Measurements from ENCODE around the gene METTL18.
"Not testable (repeated sequence)": the region's sequence is repeated elsewhere in the genome, so short reads cannot be mapped to it uniquely, and the experiment has no call there.

Gene METTL18

GRCh38 chr1:169814265-169814664, 19.6 kb upstream of the METTL18 start:
- H3K4me1 ChIP-seq (ENCODE audit: control insufficient read depth, insufficient read depth, low read length, poor library complexity, severe bottlenecking), result no peaks in the 10 kb centered on the region
- no CpG with 5 or more reads among the region's 2 CpGs for WGBS, 2 experiments (ENCODE audit: insufficient coverage in 2 of 2)
- peaks cover 15% of the 10 kb centered on the region for H3K9me3 ChIP-seq (ENCODE audit: control insufficient read depth, low read length)
- peaks cover 78% of the 10 kb centered on the region for H3K36me3 ChIP-seq (ENCODE audit: control insufficient read depth, insufficient read depth, low read length)
- no peak overlapping the region for H3K4me3 ChIP-seq (ENCODE audit: extremely low read depth, insufficient read depth, low read length, poor library complexity, severe bottlenecking)
- no peak overlapping the region for H3K27ac ChIP-seq (ENCODE audit: low read depth, low read length, severe bottlenecking)

- Histone ChIP-seq H3K9me3 (ENCODE audit: control insufficient read depth, low read length) (peaks cover 13% of the 10 kb centered on the region), H3K4me1 (ENCODE audit: control insufficient read depth, insufficient read depth, low read length, poor library complexity, severe bottlenecking) (no peaks in the 10 kb centered on the region)
Observed at GRCh38 chr1:169812131-169812530, 17.4 kb upstream of the METTL18 start.

GRCh38 chr1:169811418-169812035, 16.8 kb upstream of the METTL18 start:
- H3K4me3 ChIP-seq (ENCODE audit: extremely low read depth, insufficient read depth, low read length, poor library complexity, severe bottlenecking); H3K4me1 ChIP-seq (ENCODE audit: control insufficient read depth, insufficient read depth, low read length, poor library complexity, severe bottlenecking); H3K27ac ChIP-seq (ENCODE audit: low read depth, low read length, severe bottlenecking): not testable (repeated sequence)
- peaks cover 78% of the 10 kb centered on the region for H3K36me3 ChIP-seq (ENCODE audit: control insufficient read depth, insufficient read depth, low read length)
- peaks cover 12% of the 10 kb centered on the region for H3K9me3 ChIP-seq (ENCODE audit: control insufficient read depth, low read length)

More at GRCh38 chr1:169812131-169812530, 17.4 kb upstream of the METTL18 start:
- WGBS, 2 experiments (ENCODE audit: insufficient coverage in 2 of 2), result 78 to 100% methylated on average over 1 of the region's 2 CpGs
- H3K27ac ChIP-seq (ENCODE audit: low read depth, low read length, severe bottlenecking), result no peak overlapping the region
- peaks cover 78% of the 10 kb centered on the region for H3K36me3 ChIP-seq (ENCODE audit: control insufficient read depth, insufficient read depth, low read length)
- no peak overlapping the region for H3K4me3 ChIP-seq (ENCODE audit: extremely low read depth, insufficient read depth, low read length, poor library complexity, severe bottlenecking)

DNA sequence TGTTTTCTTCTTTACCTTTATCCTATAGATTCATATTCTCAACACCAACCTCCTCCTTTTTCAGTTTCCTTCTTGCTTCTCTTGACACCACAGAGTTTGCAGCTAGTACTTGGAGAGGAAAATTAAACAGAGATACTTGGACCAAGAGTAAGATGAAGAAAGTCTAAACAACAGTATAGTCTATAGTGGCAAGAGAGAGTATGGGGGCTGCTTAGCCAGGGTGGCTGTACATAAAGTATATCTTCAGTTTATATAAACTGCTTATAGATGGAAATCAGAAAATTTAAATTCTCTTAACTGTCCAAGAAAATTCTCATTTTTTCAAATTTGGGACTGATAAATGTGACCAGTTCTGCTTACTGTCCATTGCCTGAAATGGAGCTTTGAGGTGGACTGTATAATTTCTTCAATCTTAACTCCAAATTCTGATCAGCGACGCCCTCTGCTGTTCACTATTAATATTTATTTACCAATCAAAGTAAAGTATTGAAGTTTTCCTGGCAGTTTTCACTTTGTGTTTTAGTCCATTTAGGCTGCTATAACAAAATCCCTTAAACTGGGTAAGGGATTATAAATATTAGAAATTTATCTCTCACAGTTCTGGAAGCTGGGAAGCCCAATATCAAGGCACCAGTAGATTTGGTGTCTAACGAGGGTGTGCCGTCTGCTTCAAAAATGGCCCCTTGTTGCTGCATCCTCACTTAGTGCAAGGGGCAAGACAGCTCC, 14.8 kb upstream of the METTL18 start:
- H3K36me3 ChIP-seq (ENCODE audit: control insufficient read depth, insufficient read depth, low read length), result peaks cover 72% of the 10 kb centered on the region
- WGBS, 2 experiments (ENCODE audit: insufficient coverage in 2 of 2), result 73 to 100% methylated on average over 2 to 3 of the region's 4 CpGs

GRCh38 chr1:169804941-169805340, 10.2 kb upstream of the METTL18 start:
- H3K36me3 ChIP-seq (ENCODE audit: control insufficient read depth, insufficient read depth, low read length), result peaks cover 54% of the 10 kb centered on the region
- H3K4me3 ChIP-seq (ENCODE audit: extremely low read depth, insufficient read depth, low read length, poor library complexity, severe bottlenecking), result no peak overlapping the region
- no peaks in the 10 kb centered on the region for H3K9me3 ChIP-seq (ENCODE audit: control insufficient read depth, low read length)
- no CpG with 5 or more reads among the region's 2 CpGs for WGBS, 2 experiments (ENCODE audit: insufficient coverage in 2 of 2)
- no peaks in the 10 kb centered on the region for H3K4me1 ChIP-seq (ENCODE audit: control insufficient read depth, insufficient read depth, low read length, poor library complexity, severe bottlenecking)
- no peak overlapping the region for H3K27ac ChIP-seq (ENCODE audit: low read depth, low read length, severe bottlenecking)

More for the DNA sequence above, 14.8 kb upstream of the METTL18 start:
- Histone ChIP-seq H3K27ac (ENCODE audit: low read depth, low read length, severe bottlenecking) (no peak overlapping the region), H3K9me3 (ENCODE audit: control insufficient read depth, low read length) (no peaks in the 10 kb centered on the region), H3K4me1 (ENCODE audit: control insufficient read depth, insufficient read depth, low read length, poor library complexity, severe bottlenecking) (no peaks in the 10 kb centered on the region), H3K4me3 (ENCODE audit: extremely low read depth, insufficient read depth, low read length, poor library complexity, severe bottlenecking) (no peak overlapping the region)

GRCh38 chr1:169802888-169803287, 8.2 kb upstream of the METTL18 start:
- Histone ChIP-seq H3K27ac (ENCODE audit: low read depth, low read length, severe bottlenecking) (no peak overlapping the region), H3K36me3 (ENCODE audit: control insufficient read depth, insufficient read depth, low read length) (peaks cover 51% of the 10 kb centered on the region), H3K4me3 (ENCODE audit: extremely low read depth, insufficient read depth, low read length, poor library complexity, severe bottlenecking) (no peak overlapping the region), H3K9me3 (ENCODE audit: control insufficient read depth, low read length) (no peaks in the 10 kb centered on the region), H3K4me1 (ENCODE audit: control insufficient read depth, insufficient read depth, low read length, poor library complexity, severe bottlenecking) (no peaks in the 10 kb centered on the region)

GRCh38 chr1:169797281-169797680, 2.6 kb upstream of the METTL18 start:
- Histone ChIP-seq H3K27ac (ENCODE audit: low read depth, low read length, severe bottlenecking) (no peak overlapping the region), H3K4me1 (ENCODE audit: control insufficient read depth, insufficient read depth, low read length, poor library complexity, severe bottlenecking) (no peaks in the 10 kb centered on the region), H3K36me3 (ENCODE audit: control insufficient read depth, insufficient read depth, low read length) (peaks cover 22% of the 10 kb centered on the region), H3K4me3 (ENCODE audit: extremely low read depth, insufficient read depth, low read length, poor library complexity, severe bottlenecking) (no peak overlapping the region), H3K9me3 (ENCODE audit: control insufficient read depth, low read length) (no peaks in the 10 kb centered on the region)
- 89 to 95% methylated on average over 3 of the region's 5 CpGs for WGBS, 2 experiments (ENCODE audit: insufficient coverage in 2 of 2)

DNA sequence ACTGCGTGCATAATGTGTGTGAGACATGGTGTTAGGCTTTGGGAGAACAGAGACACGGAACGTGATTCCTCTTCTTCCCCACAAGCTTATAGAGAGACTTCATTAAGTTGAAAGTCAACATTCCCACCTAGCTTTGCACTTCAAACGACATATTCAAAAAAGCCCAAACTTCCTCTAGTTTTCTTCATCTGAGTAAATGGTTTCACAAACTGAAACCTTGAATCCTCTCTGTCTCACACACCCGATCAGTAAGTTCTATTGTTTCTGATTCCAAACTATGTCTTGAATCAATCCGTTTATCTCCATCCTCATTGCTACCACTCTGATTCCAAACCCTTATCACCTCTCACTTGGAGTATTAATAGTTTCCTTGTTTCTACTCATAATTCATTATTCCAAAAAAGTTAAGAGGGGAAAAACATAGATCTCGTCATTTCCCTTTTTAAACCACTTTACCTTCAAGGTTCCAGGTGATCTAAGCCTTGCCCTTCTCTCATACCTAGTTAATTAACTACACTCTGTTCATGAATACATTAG, 1.6 kb upstream of the METTL18 start:
- no peaks in the 10 kb centered on the region for H3K9me3 ChIP-seq (ENCODE audit: control insufficient read depth, low read length)
- H3K4me1 ChIP-seq (ENCODE audit: control insufficient read depth, insufficient read depth, low read length, poor library complexity, severe bottlenecking), result no peaks in the 10 kb centered on the region
- peak overlapping the region; percentile 89 for H3K4me3 ChIP-seq (ENCODE audit: extremely low read depth, insufficient read depth, low read length, poor library complexity, severe bottlenecking)
- WGBS, 2 experiments (ENCODE audit: insufficient coverage in 2 of 2), result 93 to 96% methylated on average over 3 to 6 of the region's 7 CpGs
- H3K36me3 ChIP-seq (ENCODE audit: control insufficient read depth, insufficient read depth, low read length), result peaks cover 26% of the 10 kb centered on the region
- no peak overlapping the region for H3K27ac ChIP-seq (ENCODE audit: low read depth, low read length, severe bottlenecking)

GRCh38 chr1:169795687-169796086, 980 bp upstream of the METTL18 start:
- WGBS, 2 experiments (ENCODE audit: insufficient coverage in 2 of 2), result 0% methylated on average over 1 of the region's 5 CpGs; no CpG with 5 or more reads in 1 of the 2 experiments
- H3K4me1 ChIP-seq (ENCODE audit: control insufficient read depth, insufficient read depth, low read length, poor library complexity, severe bottlenecking), result no peaks in the 10 kb centered on the region
- no peaks in the 10 kb centered on the region for H3K9me3 ChIP-seq (ENCODE audit: control insufficient read depth, low read length)
- peaks cover 29% of the 10 kb centered on the region for H3K36me3 ChIP-seq (ENCODE audit: control insufficient read depth, insufficient read depth, low read length)
- H3K4me3 ChIP-seq (ENCODE audit: extremely low read depth, insufficient read depth, low read length, poor library complexity, severe bottlenecking), result peak overlapping the region; percentile 89
- no peak overlapping the region for H3K27ac ChIP-seq (ENCODE audit: low read depth, low read length, severe bottlenecking)

GRCh38 chr1:169793730-169794129, 977 bp downstream of the METTL18 start:
- no CpG with 5 or more reads among the region's 1 CpG for WGBS, 2 experiments (ENCODE audit: insufficient coverage in 2 of 2)
- Histone ChIP-seq H3K4me1 (ENCODE audit: control insufficient read depth, insufficient read depth, low read length, poor library complexity, severe bottlenecking) (no peaks in the 10 kb centered on the region), H3K36me3 (ENCODE audit: control insufficient read depth, insufficient read depth, low read length) (peaks cover 18% of the 10 kb centered on the region), H3K27ac (ENCODE audit: low read depth, low read length, severe bottlenecking) (no peak overlapping the region), H3K4me3 (ENCODE audit: extremely low read depth, insufficient read depth, low read length, poor library complexity, severe bottlenecking) (peak overlapping the region; percentile 89), H3K9me3 (ENCODE audit: control insufficient read depth, low read length) (no peaks in the 10 kb centered on the region)

DNA sequence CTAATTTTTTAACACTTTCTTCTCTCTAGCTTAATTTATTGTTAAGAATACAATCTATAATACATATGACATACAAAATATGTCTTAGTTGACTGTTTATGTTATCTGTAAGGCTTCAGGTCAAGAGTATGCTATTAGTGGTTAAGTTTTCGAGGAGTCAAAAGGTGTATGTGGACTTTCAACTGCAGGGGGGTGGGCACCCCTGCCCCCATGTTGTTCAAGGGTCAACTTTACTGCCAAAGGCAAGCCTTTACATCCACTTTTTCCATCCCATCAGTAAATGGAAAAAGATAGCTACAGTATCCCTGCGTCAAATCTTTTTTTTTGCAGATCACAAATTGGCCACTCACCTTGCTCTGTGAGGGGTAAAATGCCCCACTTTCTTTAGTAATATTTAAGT, 6.3 kb downstream of the METTL18 start:
- H3K9me3 ChIP-seq (ENCODE audit: control insufficient read depth, low read length), result peaks cover 5% of the 10 kb centered on the region
- no peaks in the 10 kb centered on the region for H3K4me1 ChIP-seq (ENCODE audit: control insufficient read depth, insufficient read depth, low read length, poor library complexity, severe bottlenecking)
- H3K4me3 ChIP-seq (ENCODE audit: extremely low read depth, insufficient read depth, low read length, poor library complexity, severe bottlenecking), result no peak overlapping the region
- H3K27ac ChIP-seq (ENCODE audit: low read depth, low read length, severe bottlenecking), result no peak overlapping the region
- H3K36me3 ChIP-seq (ENCODE audit: control insufficient read depth, insufficient read depth, low read length), result peaks cover 16% of the 10 kb centered on the region
- WGBS, 2 experiments (ENCODE audit: insufficient coverage in 2 of 2), result 100% methylated on average over 1 of the region's 2 CpGs; no CpG with 5 or more reads in 1 of the 2 experiments

All from mesodermal cell (in vitro differentiated cells).